Activated naive CD4-positive, alpha-beta T cell (primary cell): ENCODE results near the gene ATXN2L.

ENCODE experiments used
- DNase-seq, 4 experiments: peaks; one replicate each; lab custom pipeline; 2025; lab: John Stamatoyannopoulos, UW

The ATXN2L gene

GRCh38 chr16:28835864-28836760 is 13.3 kb downstream of the ATXN2L start:
- no peak for DNase-seq

- no peak for DNase-seq
Observed at GRCh38 chr16:28836761-28837064, 13.9 kb downstream of the ATXN2L start.

GRCh38 chr16:28837672-28838557 is 15.1 kb downstream of the ATXN2L start:
- DNase-seq: no peak

- DNase-seq: no peak
Observed at GRCh38 chr16:28838558-28838918, 15.7 kb downstream of the ATXN2L start.

GRCh38 chr16:28839004-28839639 is 16.3 kb downstream of the ATXN2L start:
- no peak for DNase-seq

- no peak for DNase-seq
Observed at GRCh38 chr16:28839899-28840298, 17.1 kb downstream of the ATXN2L start.

GRCh38 chr16:28842696-28843095 is 19.9 kb downstream of the ATXN2L start:
- no peak for DNase-seq

GRCh38 chr16:28843766-28844165 is 21.0 kb downstream of the ATXN2L start:
- DNase-seq: no peak

- DNase-seq: no peak
Observed at GRCh38 chr16:28844226-28844885, 21.6 kb downstream of the ATXN2L start.

- DNase-seq: no peak
Observed at GRCh38 chr16:28845293-28845692, 22.5 kb downstream of the ATXN2L start.

- no peak for DNase-seq
Observed at GRCh38 chr16:28845761-28846079, 22.9 kb downstream of the ATXN2L start.

- peak; percentile 93 to 96 (median 95) for DNase-seq
Observed at GRCh38 chr16:28846080-28846932, 23.5 kb downstream of the ATXN2L start, which contains the start of gene TUFM. Gene TUFM (minus strand): TSS chr16:28846348. CDS start chr16:28846269, 79 bp downstream.

- DNase-seq: no peak
Observed at GRCh38 chr16:28846933-28847273, 24.1 kb downstream of the ATXN2L start.

GRCh38 chr16:28858421-28858820 is 35.6 kb downstream of the ATXN2L start:
- no peak for DNase-seq

- DNase-seq: no peak
Observed at GRCh38 chr16:28859326-28859725, 36.5 kb downstream of the ATXN2L start.

GRCh38 chr16:28863929-28864793 is 41.4 kb downstream of the ATXN2L start:
- DNase-seq: no peak

- no peak for DNase-seq
Observed at GRCh38 chr16:28865001-28865688, 42.3 kb downstream of the ATXN2L start.

- no peak for DNase-seq
Observed at GRCh38 chr16:28865722-28866453, 43.1 kb downstream of the ATXN2L start.

- no peak for DNase-seq
Observed at GRCh38 chr16:28866454-28866804, 43.6 kb downstream of the ATXN2L start.
